ENCODE data around the gene SMARCA4.

The SMARCA4 gene

DNA sequence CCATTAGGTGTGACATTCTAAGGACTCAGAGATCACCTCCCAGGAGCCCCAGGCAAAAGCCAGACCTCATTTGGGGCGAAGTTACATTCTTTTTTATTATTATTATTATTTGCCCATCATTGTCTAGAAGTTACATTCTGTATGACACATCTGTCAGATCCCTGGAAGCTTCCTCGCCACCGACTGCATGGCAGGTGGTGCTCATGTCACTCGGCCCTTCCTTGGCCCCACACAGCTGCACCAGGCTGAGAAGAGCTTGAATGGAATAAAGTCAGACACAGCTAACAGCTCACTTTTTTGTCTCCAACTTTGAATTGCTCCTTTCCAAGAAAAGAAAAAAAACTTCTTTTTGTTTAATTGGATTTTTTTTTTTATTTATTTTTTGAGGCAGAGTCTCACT is 87.0 kb downstream of the SMARCA4 start:
- H3K4me1 ChIP-seq (ENCODE audit: insufficient read depth, low read length, poor library complexity, severe bottlenecking), result no peaks in the 10 kb centered on the region
- no peaks in the 10 kb centered on the region for H4K20me1 ChIP-seq (ENCODE audit: insufficient read depth, low read length, poor library complexity, severe bottlenecking)
- H3K27me3 ChIP-seq (ENCODE audit: insufficient read depth, low read length, poor library complexity, severe bottlenecking), result no peaks in the 10 kb centered on the region
- H3K4me2 ChIP-seq (ENCODE audit: low read depth, low read length, poor library complexity, severe bottlenecking), result no peak overlapping the region
- peaks cover 29% of the 10 kb centered on the region; the same call in 1 of the 2 replicates for H3K36me3 ChIP-seq (ENCODE audit: insufficient read depth, low read length)
- TF ChIP-seq, protein P1, sequence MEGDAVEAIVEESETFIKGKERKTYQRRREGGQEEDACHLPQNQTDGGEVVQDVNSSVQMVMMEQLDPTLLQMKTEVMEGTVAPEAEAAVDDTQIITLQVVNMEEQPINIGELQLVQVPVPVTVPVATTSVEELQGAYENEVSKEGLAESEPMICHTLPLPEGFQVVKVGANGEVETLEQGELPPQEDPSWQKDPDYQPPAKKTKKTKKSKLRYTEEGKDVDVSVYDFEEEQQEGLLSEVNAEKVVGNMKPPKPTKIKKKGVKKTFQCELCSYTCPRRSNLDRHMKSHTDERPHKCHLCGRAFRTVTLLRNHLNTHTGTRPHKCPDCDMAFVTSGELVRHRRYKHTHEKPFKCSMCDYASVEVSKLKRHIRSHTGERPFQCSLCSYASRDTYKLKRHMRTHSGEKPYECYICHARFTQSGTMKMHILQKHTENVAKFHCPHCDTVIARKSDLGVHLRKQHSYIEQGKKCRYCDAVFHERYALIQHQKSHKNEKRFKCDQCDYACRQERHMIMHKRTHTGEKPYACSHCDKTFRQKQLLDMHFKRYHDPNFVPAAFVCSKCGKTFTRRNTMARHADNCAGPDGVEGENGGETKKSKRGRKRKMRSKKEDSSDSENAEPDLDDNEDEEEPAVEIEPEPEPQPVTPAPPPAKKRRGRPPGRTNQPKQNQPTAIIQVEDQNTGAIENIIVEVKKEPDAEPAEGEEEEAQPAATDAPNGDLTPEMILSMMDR (conservative IDR thresholded peaks at IDR 0.05; ENCODE audit: low read length), result no peak
- TF ChIP-seq EZH2phosphoT487 (IDR thresholded peaks at IDR 0.05; ENCODE audit: borderline replicate concordance), result no peak
- H3K9me2 ChIP-seq (replicated peaks; ENCODE audit: low read depth, low read length), result no peaks in the 10 kb centered on the region
- no peak overlapping the region for H2AFZ ChIP-seq (ENCODE audit: low read length)
- H3F3A ChIP-seq (ENCODE audit: low read depth), result no peaks in the 10 kb centered on the region
- no peak overlapping the region for H3K9ac ChIP-seq (ENCODE audit: low read depth, low read length, poor library complexity, severe bottlenecking)
- H3K79me2 ChIP-seq (ENCODE audit: insufficient read depth, low read length), result no peaks in the 10 kb centered on the region
- H3K4me3 ChIP-seq (ENCODE audit: low read length, poor library complexity, severe bottlenecking), result no peak overlapping the region
- no peaks in the 10 kb centered on the region for H3K9me3 ChIP-seq (ENCODE audit: insufficient read depth, low read depth, low read length)

DNA sequence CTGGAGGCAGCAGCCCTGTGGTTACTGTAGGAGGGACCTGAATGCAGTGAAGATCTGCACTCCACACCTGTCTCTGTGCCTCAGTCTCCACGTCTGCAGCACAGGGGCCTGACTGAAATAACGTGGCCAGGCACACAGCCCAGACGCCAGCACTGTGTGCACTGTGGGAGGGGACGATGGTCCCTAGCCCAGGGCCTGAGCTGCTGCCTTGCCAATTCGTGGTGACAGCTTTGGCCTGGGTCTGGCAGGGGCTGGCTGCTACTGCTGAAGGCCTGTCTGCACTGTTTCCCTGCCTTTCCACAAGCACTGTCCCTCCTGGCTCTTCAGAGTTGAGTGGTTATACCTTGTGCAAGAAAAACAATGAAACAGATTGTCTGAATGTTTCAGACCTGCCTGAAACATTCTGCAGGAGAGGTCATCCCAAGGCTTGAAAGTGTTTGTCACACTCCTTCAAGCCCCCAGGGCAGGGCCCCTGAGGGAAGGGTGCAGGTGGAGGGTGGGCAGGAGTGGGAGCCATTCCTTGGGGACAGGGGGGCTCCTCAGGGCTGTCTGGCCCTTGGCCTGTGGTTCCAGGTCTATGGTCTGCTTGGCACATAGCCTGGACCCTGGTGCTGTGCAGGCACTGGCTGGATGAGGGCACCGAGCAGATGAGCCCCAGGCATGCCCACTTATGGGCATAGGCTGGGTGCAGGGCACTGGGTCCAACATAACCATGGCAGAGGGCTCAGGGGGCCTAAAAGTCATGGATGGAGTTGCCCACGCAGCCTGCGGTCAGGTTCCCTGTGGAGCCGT is 89.7 kb downstream of the SMARCA4 start:
- TF ChIP-seq EZH2phosphoT487 (IDR thresholded peaks at IDR 0.05; ENCODE audit: borderline replicate concordance), result no peak
- TF ChIP-seq, protein P1 (conservative IDR thresholded peaks at IDR 0.05; ENCODE audit: low read length), result no peak

DNA sequence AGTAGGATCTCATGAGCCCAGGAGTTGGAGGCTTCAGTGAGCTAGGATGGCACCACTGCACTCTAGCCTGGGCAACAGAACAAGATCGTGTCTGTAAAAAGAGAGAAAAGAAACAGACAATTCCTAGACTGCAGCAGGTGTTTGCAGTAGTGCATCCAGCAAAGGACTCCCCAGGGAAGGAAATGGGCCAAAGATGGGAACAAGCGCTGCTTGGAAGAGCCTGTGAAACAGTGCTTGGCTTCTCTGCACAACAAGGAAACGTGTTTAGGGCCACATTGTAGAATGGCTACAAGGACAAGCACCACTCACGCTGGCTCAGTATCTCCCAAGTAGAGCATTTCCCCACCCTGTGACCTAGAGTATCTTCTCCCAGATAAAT is 93.0 kb downstream of the SMARCA4 start:
- no peaks in the 10 kb centered on the region for H4K20me1 ChIP-seq (ENCODE audit: insufficient read depth, low read length, poor library complexity, severe bottlenecking)
- H3K9me3 ChIP-seq (ENCODE audit: insufficient read depth, low read depth, low read length), result no peaks in the 10 kb centered on the region
- H3K27me3 ChIP-seq (ENCODE audit: insufficient read depth, low read length, poor library complexity, severe bottlenecking), result no peaks in the 10 kb centered on the region
- H3K4me1 ChIP-seq (ENCODE audit: insufficient read depth, low read length, poor library complexity, severe bottlenecking), result no peaks in the 10 kb centered on the region
- no peak overlapping the region for H2AFZ ChIP-seq (ENCODE audit: low read length)
- H3K4me2 ChIP-seq (ENCODE audit: low read depth, low read length, poor library complexity, severe bottlenecking), result no peak overlapping the region
- TF ChIP-seq, protein P1 (conservative IDR thresholded peaks at IDR 0.05; ENCODE audit: low read length), result no peak
- no peak for TF ChIP-seq EZH2phosphoT487 (IDR thresholded peaks at IDR 0.05; ENCODE audit: borderline replicate concordance)
- no peaks in the 10 kb centered on the region for H3F3A ChIP-seq (ENCODE audit: low read depth)
- no peak overlapping the region for H3K4me3 ChIP-seq (ENCODE audit: low read length, poor library complexity, severe bottlenecking)
- no peaks in the 10 kb centered on the region for H3K9me2 ChIP-seq (replicated peaks; ENCODE audit: low read depth, low read length)
- H3K36me3 ChIP-seq (ENCODE audit: insufficient read depth, low read length), result peaks cover 30% of the 10 kb centered on the region; the same call in 1 of the 2 replicates
- no peak overlapping the region for H3K9ac ChIP-seq (ENCODE audit: low read depth, low read length, poor library complexity, severe bottlenecking)
- H3K79me2 ChIP-seq (ENCODE audit: insufficient read depth, low read length), result no peaks in the 10 kb centered on the region

More for the DNA sequence above, 89.7 kb downstream of the SMARCA4 start:
- H3F3A ChIP-seq (ENCODE audit: low read depth), result no peaks in the 10 kb centered on the region
- H2AFZ ChIP-seq (ENCODE audit: low read length), result no peak overlapping the region
- no peaks in the 10 kb centered on the region for H3K9me2 ChIP-seq (replicated peaks; ENCODE audit: low read depth, low read length)
- H4K20me1 ChIP-seq (ENCODE audit: insufficient read depth, low read length, poor library complexity, severe bottlenecking), result no peaks in the 10 kb centered on the region
- H3K9ac ChIP-seq (ENCODE audit: low read depth, low read length, poor library complexity, severe bottlenecking), result no peak overlapping the region
- H3K36me3 ChIP-seq (ENCODE audit: insufficient read depth, low read length), result peaks cover 15% of the 10 kb centered on the region; the same call in 1 of the 2 replicates
- H3K4me3 ChIP-seq (ENCODE audit: low read length, poor library complexity, severe bottlenecking), result no peak overlapping the region
- no peak overlapping the region for H3K4me2 ChIP-seq (ENCODE audit: low read depth, low read length, poor library complexity, severe bottlenecking)
- no peaks in the 10 kb centered on the region for H3K9me3 ChIP-seq (ENCODE audit: insufficient read depth, low read depth, low read length)
- H3K4me1 ChIP-seq (ENCODE audit: insufficient read depth, low read length, poor library complexity, severe bottlenecking), result no peaks in the 10 kb centered on the region
- no peaks in the 10 kb centered on the region for H3K79me2 ChIP-seq (ENCODE audit: insufficient read depth, low read length)
- H3K27me3 ChIP-seq (ENCODE audit: insufficient read depth, low read length, poor library complexity, severe bottlenecking), result no peaks in the 10 kb centered on the region

Measured in Loucy (cell line).